ENCODE data around the gene HIGD1A. TPM values are rescaled to one million over a fixed set of nuclear protein-coding genes. Genes with fewer than 3 reads are reported as not detected.
A peak's percentile ranks its signal among the peaks of the same experiment; 100 is the strongest.

Gene HIGD1A
- total RNA-seq, 1 donor from 2014 or later: 82.4 TPM

- no peak for DNase-seq (ENCODE audit: low read depth, low spot score)
- H3K4me1 Mint-ChIP-seq: peaks cover 6% of the 10 kb centered on the region
- no peaks in the 10 kb centered on the region for H3K27me3 Mint-ChIP-seq (ENCODE audit: low read depth)
- H3K4me3 Mint-ChIP-seq: no peak overlapping the region
- H3K27ac Mint-ChIP-seq (ENCODE audit: unreplicated experiment): no peak overlapping the region
- no peaks in the 10 kb centered on the region for H3K36me3 Mint-ChIP-seq (ENCODE audit: low read depth)
- H3K9me3 Mint-ChIP-seq: no peaks in the 10 kb centered on the region
- TF ChIP-seq CTCF (conservative IDR thresholded peaks at IDR 0.05): no peak
Measured at GRCh38 chr3:42751609-42752008, 52.7 kb downstream of the HIGD1A start.

GRCh38 chr3:42750834-42751233, 53.5 kb downstream of the HIGD1A start:
- H3K27ac Mint-ChIP-seq (ENCODE audit: unreplicated experiment): no peak overlapping the region
- DNase-seq (ENCODE audit: low read depth, low spot score): no peak
- no peaks in the 10 kb centered on the region for H3K9me3 Mint-ChIP-seq
- no peaks in the 10 kb centered on the region for H3K27me3 Mint-ChIP-seq (ENCODE audit: low read depth)
- H3K36me3 Mint-ChIP-seq (ENCODE audit: low read depth): no peaks in the 10 kb centered on the region
- no peak for TF ChIP-seq CTCF (conservative IDR thresholded peaks at IDR 0.05)
- H3K4me3 Mint-ChIP-seq: no peak overlapping the region
- H3K4me1 Mint-ChIP-seq: peaks cover 5% of the 10 kb centered on the region

- H3K4me1 Mint-ChIP-seq: no peaks in the 10 kb centered on the region
- no peak overlapping the region for H3K27ac Mint-ChIP-seq (ENCODE audit: unreplicated experiment)
- H3K4me3 Mint-ChIP-seq: no peak overlapping the region
- TF ChIP-seq CTCF (conservative IDR thresholded peaks at IDR 0.05): peak; percentile 36
- no peaks in the 10 kb centered on the region for H3K36me3 Mint-ChIP-seq (ENCODE audit: low read depth)
- no peaks in the 10 kb centered on the region for H3K27me3 Mint-ChIP-seq (ENCODE audit: low read depth)
- DNase-seq (ENCODE audit: low read depth, low spot score): no peak
- H3K9me3 Mint-ChIP-seq: no peaks in the 10 kb centered on the region
Measured at GRCh38 chr3:42749753-42750231, 54.5 kb downstream of the HIGD1A start.

GRCh38 chr3:42749025-42749752, 55.1 kb downstream of the HIGD1A start:
- H3K9me3 Mint-ChIP-seq: no peaks in the 10 kb centered on the region
- H3K27me3 Mint-ChIP-seq (ENCODE audit: low read depth): no peaks in the 10 kb centered on the region
- H3K4me1 Mint-ChIP-seq: no peaks in the 10 kb centered on the region
- H3K27ac Mint-ChIP-seq (ENCODE audit: unreplicated experiment): no peak overlapping the region
- DNase-seq (ENCODE audit: low read depth, low spot score): no peak
- H3K36me3 Mint-ChIP-seq (ENCODE audit: low read depth): no peaks in the 10 kb centered on the region
- no peak for TF ChIP-seq CTCF (conservative IDR thresholded peaks at IDR 0.05)
- no peak overlapping the region for H3K4me3 Mint-ChIP-seq

GRCh38 chr3:42747581-42747980, 56.7 kb downstream of the HIGD1A start:
- Mint-ChIP-seq H3K9me3 (no peaks in the 10 kb centered on the region), H3K4me1 (no peaks in the 10 kb centered on the region), H3K27me3 (ENCODE audit: low read depth) (no peaks in the 10 kb centered on the region), H3K27ac (ENCODE audit: unreplicated experiment) (no peak overlapping the region), H3K4me3 (no peak overlapping the region), H3K36me3 (ENCODE audit: low read depth) (no peaks in the 10 kb centered on the region)
- DNase-seq (ENCODE audit: low read depth, low spot score): no peak
- no peak for TF ChIP-seq CTCF (conservative IDR thresholded peaks at IDR 0.05)
